IPS-15b (cell line): ENCODE results near the gene UBAC1.
"Not testable (repeated sequence)": the region's sequence is repeated elsewhere in the genome, so short reads cannot be mapped to it uniquely, and the experiment has no call there.

Source experiments
- H3K27me3 ChIP-seq: one replicate; pipeline ENCODE4 v1.6.1; 2013; ENCODE audit warnings: low read length; ENCODE audit not compliant: control insufficient read depth, insufficient read depth
- H3K36me3 ChIP-seq: one replicate; pipeline ENCODE4 v1.6.1; 2013; ENCODE audit warnings: low read length; ENCODE audit not compliant: control insufficient read depth, insufficient read depth
- H3K4me1 ChIP-seq: one replicate; pipeline ENCODE4 v1.6.1; 2013; ENCODE audit warnings: mild to moderate bottlenecking, low read length; ENCODE audit not compliant: control insufficient read depth, insufficient read depth
- H3K4me3 ChIP-seq: one replicate; pipeline ENCODE4 v1.5.1; 2013; ENCODE audit warnings: low read depth, low read length
- H3K9ac ChIP-seq: one replicate; pipeline ENCODE4 v1.6.1; 2013; ENCODE audit warnings: low read depth, mild to moderate bottlenecking, low read length
- H3K9me3 ChIP-seq: one replicate; pipeline ENCODE4 v1.6.1; 2013; ENCODE audit warnings: mild to moderate bottlenecking, low read length; ENCODE audit not compliant: control insufficient read depth, insufficient read depth

The UBAC1 gene

DNA sequence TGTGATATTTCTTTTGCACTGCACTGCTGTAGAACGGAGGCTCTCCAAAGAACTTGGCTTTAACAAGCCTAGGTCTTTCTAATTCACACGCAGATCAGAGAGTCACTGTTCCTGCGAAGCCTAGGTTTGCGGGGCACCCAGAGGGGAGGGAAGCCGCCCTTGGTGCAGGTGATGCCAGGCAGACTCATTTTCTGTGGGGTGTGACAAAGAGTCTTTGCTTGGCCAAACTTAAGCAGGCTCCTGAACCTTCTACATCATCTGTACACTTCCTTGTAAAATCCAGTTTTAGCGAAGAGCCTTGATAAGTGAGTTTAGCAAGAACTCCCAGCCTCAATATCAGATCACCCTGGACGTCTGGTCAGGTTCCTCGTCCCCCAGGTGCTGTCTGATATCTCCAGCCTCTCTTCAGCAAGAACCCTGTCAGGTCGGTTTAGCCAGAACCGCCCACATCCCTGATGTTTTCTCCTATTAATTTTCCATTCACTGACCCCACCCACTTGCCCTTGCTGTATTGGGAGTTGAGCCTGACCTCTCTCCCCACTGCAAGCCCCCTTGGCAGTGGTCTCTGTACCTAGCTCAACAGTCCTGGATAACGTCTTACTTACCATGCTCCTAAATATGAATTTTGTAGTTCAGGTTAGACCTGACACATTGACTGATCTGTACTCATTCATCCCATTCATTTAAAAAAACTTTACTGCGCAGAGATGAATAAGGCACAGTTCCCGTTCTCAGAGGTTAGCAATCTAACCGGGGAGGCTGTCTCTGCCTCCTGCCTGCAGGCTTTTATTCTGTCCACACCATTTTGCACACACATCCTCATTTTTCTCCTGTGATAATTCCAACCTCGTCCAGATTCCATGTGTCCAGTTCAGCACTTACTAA lies 880 bp upstream of the UBAC1 start:
- peaks cover 5% of the 10 kb centered on the region for H3K4me1 ChIP-seq
- peak overlapping the region; percentile 41 for H3K4me3 ChIP-seq
- no peaks in the 10 kb centered on the region for H3K9me3 ChIP-seq
- H3K36me3 ChIP-seq = no peaks in the 10 kb centered on the region
- H3K27me3 ChIP-seq = no peaks in the 10 kb centered on the region
- H3K9ac ChIP-seq = peak overlapping the region; percentile 1

DNA sequence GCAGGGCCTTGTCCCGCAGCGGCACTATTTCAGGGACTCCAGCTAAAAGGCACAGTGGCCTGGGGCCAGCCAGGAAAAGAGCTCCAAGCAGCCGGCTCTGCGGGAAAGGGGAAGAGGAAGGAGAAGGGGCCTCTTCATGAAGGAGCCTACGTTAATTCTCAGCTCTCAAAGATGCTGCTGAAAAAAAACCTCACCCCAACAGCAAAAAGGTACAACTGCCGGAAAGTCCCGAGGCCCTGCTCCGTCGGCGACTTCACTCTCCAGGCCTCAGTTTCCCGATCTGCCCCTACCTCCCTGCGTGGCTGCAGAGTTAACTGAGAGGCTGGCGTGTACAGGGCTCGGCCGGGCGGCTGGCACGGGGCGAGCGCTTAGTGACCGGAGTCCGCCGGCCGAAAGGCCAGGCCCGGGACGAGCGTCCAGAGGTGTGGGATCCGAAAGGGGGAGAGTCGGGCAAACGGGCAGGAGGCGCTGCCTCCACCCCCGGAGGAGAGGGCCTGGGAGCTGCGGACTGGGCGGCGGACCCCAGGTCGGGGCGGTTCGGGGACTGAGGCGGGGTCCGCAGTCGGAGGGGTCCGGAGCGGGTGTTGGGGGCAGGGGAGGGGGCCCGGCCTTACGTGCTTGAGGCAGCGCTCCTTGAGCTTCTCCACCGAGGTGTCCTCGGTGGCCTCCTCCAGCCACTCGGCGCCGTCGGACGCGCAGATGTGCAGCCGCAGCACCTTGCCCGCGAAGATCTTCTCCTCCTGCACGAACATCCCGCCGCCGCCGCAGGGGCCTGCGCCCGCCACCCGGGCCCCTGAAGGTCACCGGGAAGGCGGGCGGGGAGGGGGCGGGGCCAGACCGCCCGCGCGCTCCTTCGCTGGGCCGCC lies 529 bp downstream of the UBAC1 start:
- Histone ChIP-seq H3K36me3 (no peaks in the 10 kb centered on the region), H3K9me3 (no peaks in the 10 kb centered on the region), H3K9ac (peak overlapping the region; percentile 60), H3K4me1 (peaks cover 5% of the 10 kb centered on the region), H3K27me3 (no peaks in the 10 kb centered on the region), H3K4me3 (peak overlapping the region; percentile 66)

DNA sequence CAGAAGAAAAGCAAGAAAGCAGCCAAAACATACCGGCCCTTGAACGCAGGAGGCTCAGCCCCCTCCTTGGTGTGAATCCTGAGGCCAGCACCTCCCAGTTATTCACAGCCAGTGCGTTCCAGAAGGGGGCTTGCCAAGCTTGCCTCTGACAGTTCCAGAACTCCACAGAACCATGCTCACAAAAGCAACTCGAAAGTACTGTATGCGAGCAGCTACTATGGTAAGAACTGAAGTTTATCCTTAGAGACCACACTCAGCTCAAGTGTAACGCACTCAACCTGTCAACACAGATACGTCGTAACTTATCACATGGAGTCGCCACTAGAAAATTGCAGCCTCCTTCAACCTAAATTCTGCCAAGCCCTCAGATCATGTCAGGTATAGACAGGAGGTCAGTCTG lies 1.4 kb downstream of the UBAC1 start:
- H3K9me3 ChIP-seq = no peaks in the 10 kb centered on the region
- no peak overlapping the region for H3K4me3 ChIP-seq
- H3K27me3 ChIP-seq = no peaks in the 10 kb centered on the region
- H3K9ac ChIP-seq = no peak overlapping the region
- peaks cover 5% of the 10 kb centered on the region for H3K4me1 ChIP-seq
- no peaks in the 10 kb centered on the region for H3K36me3 ChIP-seq

DNA sequence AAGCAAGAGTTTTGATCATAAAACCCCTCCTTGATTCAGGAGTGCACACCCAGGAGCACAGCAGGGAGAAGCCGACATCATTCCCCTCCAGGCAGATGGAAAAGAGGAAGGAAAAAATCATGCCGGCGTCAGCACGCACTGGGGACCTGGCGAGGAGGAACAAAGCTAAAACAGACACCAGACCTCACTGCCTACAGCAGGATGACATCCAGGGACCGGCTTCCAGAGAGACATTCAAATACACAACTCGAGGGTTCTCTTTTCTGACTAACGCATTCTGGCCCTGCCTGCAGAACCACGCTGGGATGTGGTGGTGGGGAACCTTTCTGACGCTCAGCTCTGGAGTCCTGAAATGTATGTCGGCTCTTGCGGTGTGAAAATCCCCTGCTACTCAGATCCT lies 2.7 kb downstream of the UBAC1 start:
- Histone ChIP-seq H3K27me3 (no peaks in the 10 kb centered on the region), H3K4me1 (peaks cover 5% of the 10 kb centered on the region), H3K4me3 (no peak overlapping the region), H3K9me3 (no peaks in the 10 kb centered on the region), H3K9ac (no peak overlapping the region), H3K36me3 (peaks cover 5% of the 10 kb centered on the region)

DNA sequence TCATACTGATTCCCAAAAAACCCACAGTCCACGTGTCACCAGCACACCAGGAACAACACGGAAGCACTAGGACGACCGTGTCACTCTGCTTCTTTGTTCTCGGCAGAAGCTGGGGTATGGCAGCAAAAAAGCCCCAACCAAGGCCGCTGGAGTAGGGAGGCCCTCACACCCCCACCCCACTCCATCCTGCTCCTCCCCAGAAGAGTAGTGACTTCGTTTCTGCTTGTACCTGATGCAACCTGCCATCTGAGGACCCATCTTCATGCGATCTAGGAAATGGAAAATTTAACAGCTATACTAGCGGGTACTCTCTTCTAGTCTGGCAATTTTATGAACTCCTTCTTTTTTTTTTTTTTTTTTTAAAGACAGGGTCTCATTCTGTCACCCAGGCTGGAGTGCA lies 3.7 kb downstream of the UBAC1 start:
- no peak overlapping the region for H3K4me3 ChIP-seq
- H3K27me3 ChIP-seq = no peaks in the 10 kb centered on the region
- H3K36me3 ChIP-seq = peaks cover 11% of the 10 kb centered on the region
- peaks cover 5% of the 10 kb centered on the region for H3K4me1 ChIP-seq
- no peak overlapping the region for H3K9ac ChIP-seq
- H3K9me3 ChIP-seq = no peaks in the 10 kb centered on the region

DNA sequence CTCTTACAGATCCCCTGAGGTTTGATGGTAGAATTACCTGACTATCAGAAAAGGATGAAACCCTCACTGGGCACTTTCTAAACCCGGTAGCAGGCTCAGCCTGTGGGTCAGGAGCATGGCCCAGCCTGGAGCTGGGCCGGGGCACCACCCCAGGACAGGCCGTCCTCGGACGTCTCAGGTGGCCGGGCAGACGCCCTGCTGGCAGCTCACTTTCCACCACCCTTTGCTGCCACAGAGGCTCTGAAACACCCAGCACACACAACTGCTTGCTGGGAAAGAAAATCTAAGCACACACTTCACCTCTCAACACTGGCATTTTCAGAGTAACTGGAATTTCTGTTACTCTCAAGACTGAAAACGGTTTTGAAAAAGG lies 4.4 kb downstream of the UBAC1 start:
- Histone ChIP-seq H3K4me3 (no peak overlapping the region), H3K36me3 (peaks cover 18% of the 10 kb centered on the region), H3K4me1 (peaks cover 5% of the 10 kb centered on the region), H3K27me3 (no peaks in the 10 kb centered on the region), H3K9ac (no peak overlapping the region), H3K9me3 (no peaks in the 10 kb centered on the region)

DNA sequence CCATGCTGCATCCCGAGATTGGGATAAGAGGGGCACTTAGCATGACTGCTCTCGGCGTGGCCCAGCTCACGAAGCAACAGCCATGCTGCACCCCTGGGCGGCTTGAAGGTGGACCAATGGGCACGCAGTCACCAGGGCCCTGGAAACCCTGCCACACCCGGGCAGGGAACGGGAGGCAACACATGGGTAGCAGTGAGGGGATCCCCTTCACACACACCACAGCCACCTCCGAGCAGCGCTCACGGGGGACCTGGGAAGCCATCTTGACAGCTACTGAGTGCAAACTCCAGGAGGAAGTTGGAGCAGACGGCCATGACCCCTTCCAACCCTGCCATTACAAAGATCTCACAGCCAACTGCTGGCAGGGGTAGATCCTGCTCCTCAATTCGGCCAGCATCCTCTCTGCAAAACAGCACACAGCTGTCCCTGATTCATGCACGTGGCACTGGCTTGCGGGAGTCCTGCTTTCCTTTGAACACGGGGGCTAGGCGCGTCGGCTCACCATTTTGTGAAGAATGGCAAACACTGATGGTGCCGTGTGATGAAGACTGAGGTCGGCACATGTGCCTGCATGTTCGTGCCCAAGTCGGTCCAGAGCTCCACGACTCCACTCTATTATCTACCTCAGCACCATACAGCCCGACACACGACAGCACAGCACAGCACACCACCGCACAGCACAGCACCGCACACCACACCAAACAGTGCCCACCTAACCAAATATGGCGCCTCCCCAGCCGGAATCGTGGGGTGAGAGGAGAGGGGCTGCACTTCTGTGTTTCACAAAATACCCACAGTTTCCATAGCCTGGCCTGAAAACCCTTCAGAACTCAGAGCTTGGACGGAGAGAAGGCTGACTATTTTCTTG lies 5.0 kb downstream of the UBAC1 start:
- no peaks in the 10 kb centered on the region for H3K27me3 ChIP-seq
- peaks cover 18% of the 10 kb centered on the region for H3K36me3 ChIP-seq
- peaks cover 5% of the 10 kb centered on the region for H3K4me1 ChIP-seq
- no peak overlapping the region for H3K4me3 ChIP-seq
- no peaks in the 10 kb centered on the region for H3K9me3 ChIP-seq
- peak overlapping the region; percentile 47 for H3K9ac ChIP-seq

DNA sequence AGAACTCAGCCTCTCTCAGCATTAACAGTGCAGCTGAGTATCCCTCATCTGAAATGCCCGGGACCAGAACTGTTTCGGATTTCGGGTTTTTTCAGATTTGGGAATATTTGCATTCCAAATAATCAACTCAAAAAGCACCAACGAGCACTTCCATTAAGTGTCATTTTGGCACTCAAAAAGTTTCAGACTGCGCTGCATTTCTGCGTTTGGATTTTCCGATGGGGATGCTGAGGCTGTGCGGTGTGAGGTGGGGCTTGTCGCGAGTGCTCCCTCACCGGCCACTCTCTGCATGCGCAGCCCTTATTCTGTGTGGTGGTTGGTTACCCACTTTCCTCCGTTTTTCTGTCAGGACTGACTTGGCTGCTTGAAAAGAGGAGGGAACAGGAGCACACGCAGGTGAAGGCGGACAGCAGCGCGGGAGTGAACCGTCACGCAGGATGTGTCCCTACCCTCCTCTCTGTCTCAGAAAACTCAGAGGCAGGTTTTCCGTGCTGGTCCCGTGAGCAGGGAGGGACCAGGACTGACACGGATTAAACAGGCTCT lies 8.4 kb downstream of the UBAC1 start:
- Histone ChIP-seq H3K9ac (no peak overlapping the region), H3K9me3 (no peaks in the 10 kb centered on the region), H3K27me3 (no peaks in the 10 kb centered on the region), H3K4me1 (no peaks in the 10 kb centered on the region), H3K36me3 (peaks cover 23% of the 10 kb centered on the region), H3K4me3 (no peak overlapping the region)

DNA sequence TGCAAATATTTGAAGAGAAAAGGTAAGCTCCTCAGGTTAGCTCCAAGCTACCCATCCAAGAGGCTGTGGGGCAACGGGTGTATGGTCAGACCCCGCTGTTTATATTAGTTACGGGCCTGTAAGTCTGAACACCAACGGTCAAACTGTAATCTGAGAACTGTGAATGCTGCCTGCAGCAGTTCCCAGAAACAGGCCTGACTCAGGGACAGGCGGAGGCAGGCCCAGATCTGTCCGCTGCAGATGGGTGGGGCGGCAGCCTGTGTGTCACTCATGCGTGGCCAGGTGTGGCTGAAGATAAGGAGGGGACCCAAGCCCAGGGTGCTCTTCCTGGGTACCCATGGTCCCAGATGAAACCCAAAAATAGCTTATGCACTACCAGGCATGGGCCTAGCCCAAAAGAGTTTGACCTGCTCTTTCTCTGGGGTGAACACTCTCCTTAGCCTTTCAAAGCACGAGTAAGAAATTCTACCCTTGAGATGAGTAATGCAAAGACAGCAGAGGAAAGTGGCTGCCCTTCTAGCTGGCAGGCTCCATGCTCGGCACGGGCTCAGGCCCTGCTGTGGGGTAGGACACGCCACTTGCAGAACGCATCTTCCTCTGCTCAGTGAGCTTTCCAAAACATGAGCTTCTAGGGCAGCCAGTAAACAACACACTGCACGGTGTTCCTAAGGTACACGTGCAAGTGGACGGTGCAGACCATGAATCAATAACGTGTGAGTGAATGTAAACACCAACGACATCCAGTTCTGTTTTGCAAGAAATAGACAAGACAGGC lies 9.1 kb downstream of the UBAC1 start:
- no peaks in the 10 kb centered on the region for H3K27me3 ChIP-seq
- H3K9me3 ChIP-seq = no peaks in the 10 kb centered on the region
- H3K9ac ChIP-seq = no peak overlapping the region
- H3K4me3 ChIP-seq = no peak overlapping the region
- H3K36me3 ChIP-seq = peaks cover 24% of the 10 kb centered on the region
- H3K4me1 ChIP-seq = no peaks in the 10 kb centered on the region

DNA sequence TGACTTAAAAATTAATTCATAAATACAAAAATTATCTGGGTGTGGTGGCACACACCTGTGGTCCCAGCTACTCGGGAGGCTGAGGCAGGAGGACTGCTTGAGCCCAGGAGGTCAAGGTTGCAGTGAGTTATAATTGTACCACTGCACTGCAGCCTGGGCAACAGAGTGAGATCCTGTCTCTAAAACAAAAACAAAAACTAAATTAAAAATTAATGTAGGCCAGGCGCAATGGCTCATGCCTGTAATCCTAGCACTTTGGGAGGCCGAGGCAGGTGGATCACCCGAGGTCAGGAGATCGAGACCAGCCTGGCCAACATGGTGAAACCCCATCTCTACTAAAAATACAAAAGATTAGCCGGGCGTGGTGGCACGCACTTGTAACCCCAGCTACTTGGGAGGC lies 9.9 kb downstream of the UBAC1 start:
- not testable (repeated sequence) for H3K27me3 ChIP-seq, H3K9ac ChIP-seq, H3K9me3 ChIP-seq, H3K4me3 ChIP-seq, H3K4me1 ChIP-seq
- H3K36me3 ChIP-seq = peaks cover 31% of the 10 kb centered on the region

DNA sequence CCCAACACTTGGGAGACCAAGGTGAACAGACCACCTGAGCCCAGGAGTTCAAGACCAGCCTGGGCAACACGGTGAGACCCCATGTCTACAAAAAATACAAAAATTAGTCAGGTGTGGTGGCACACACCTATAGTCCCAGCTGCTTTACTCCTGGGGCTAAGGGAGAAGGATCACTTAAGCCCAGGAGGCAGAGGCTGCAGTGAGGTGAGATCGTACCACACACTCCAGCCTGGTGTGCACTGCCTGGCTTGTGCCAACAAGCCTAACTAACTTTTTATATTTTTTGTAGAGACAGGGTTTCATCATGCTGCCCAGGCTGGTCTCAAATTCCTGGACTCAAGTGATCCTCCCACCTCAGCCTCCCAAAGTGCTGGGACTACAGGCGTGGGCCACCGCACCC lies 10.3 kb downstream of the UBAC1 start:
- H3K4me1 ChIP-seq = not testable (repeated sequence)
- peaks cover 35% of the 10 kb centered on the region for H3K36me3 ChIP-seq

More for the DNA sequence above, 10.3 kb downstream of the UBAC1 start:
- H3K4me3 ChIP-seq, H3K27me3 ChIP-seq, H3K9ac ChIP-seq, H3K9me3 ChIP-seq: not testable (repeated sequence)
